ENCODE measurements around the gene ANK2. TPM values are rescaled to one million over a fixed set of nuclear protein-coding genes. Genes with fewer than 3 reads are reported as not detected.

ANK2 gene
- polyA plus RNA-seq, 1 experiment, result 1.3 TPM

GRCh38 chr4:113154281-113154680 is 104.8 kb downstream of the ANK2 start:
- Histone ChIP-seq H3K4me3 (ENCODE audit: low read depth, low read length) (no peak overlapping the region), H3K9me3 (ENCODE audit: control insufficient read depth, insufficient read depth, low read length) (no peaks in the 10 kb centered on the region), H3K27ac (ENCODE audit: low read depth, low read length) (no peak overlapping the region), H3K27me3 (ENCODE audit: control insufficient read depth, insufficient read depth, low read length) (no peaks in the 10 kb centered on the region)
- CTCF ChIA-PET, result no interaction called here
- DNase-seq (ENCODE audit: low read depth, low spot score), result no peak
- no peak for TF ChIP-seq CTCF (IDR thresholded peaks at IDR 0.05; ENCODE audit: low read depth, low read length)
- POLR2A ChIA-PET, result no interaction called here

- no peak overlapping the region for H3K27ac ChIP-seq (ENCODE audit: low read depth, low read length)
- no peak for TF ChIP-seq CTCF (IDR thresholded peaks at IDR 0.05; ENCODE audit: low read depth, low read length)
- no peak for DNase-seq (ENCODE audit: low read depth, low spot score)
- no peaks in the 10 kb centered on the region for H3K9me3 ChIP-seq (ENCODE audit: control insufficient read depth, insufficient read depth, low read length)
- ChIA-PET CTCF (no interaction called here), POLR2A (no interaction called here)
- H3K4me3 ChIP-seq (ENCODE audit: low read depth, low read length), result no peak overlapping the region
- no peaks in the 10 kb centered on the region for H3K27me3 ChIP-seq (ENCODE audit: control insufficient read depth, insufficient read depth, low read length)
Observed at GRCh38 chr4:113157086-113157857, 107.8 kb downstream of the ANK2 start.

GRCh38 chr4:113159942-113160545 is 110.6 kb downstream of the ANK2 start:
- Histone ChIP-seq H3K27ac (ENCODE audit: low read depth, low read length) (no peak overlapping the region), H3K27me3 (ENCODE audit: control insufficient read depth, insufficient read depth, low read length) (no peaks in the 10 kb centered on the region), H3K9me3 (ENCODE audit: control insufficient read depth, insufficient read depth, low read length) (no peaks in the 10 kb centered on the region), H3K4me3 (ENCODE audit: low read depth, low read length) (no peak overlapping the region)
- POLR2A ChIA-PET, result no interaction called here
- no peak for TF ChIP-seq CTCF (IDR thresholded peaks at IDR 0.05; ENCODE audit: low read depth, low read length)
- DNase-seq (ENCODE audit: low read depth, low spot score), result no peak
- CTCF ChIA-PET, result no interaction called here

DNA sequence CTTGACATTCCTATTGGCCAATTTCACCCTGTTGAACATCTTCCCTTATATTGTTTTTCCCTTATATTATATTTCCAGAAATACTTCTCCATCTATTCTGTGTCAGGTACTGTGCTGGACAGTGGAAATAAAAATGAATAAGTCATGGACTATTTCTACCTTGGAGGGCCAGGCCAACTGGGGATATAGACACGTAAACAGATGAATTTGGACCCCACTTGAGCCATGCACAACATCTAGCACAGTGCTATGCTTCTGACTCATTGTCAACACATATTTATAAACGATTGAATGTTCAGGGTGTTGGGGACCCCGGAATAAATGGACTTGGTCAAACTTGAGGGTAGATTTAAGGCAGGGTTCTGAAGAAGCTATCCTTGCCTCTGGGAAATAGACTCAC is 111.1 kb downstream of the ANK2 start:
- H3K27me3 ChIP-seq (ENCODE audit: control insufficient read depth, insufficient read depth, low read length), result no peaks in the 10 kb centered on the region
- DNase-seq (ENCODE audit: low read depth, low spot score), result no peak
- POLR2A ChIA-PET, result no interaction called here
- no peaks in the 10 kb centered on the region for H3K9me3 ChIP-seq (ENCODE audit: control insufficient read depth, insufficient read depth, low read length)
- no peak for TF ChIP-seq CTCF (IDR thresholded peaks at IDR 0.05; ENCODE audit: low read depth, low read length)
- H3K27ac ChIP-seq (ENCODE audit: low read depth, low read length), result no peak overlapping the region
- H3K4me3 ChIP-seq (ENCODE audit: low read depth, low read length), result no peak overlapping the region
- CTCF ChIA-PET, result no interaction called here

GRCh38 chr4:113162089-113162488 is 112.6 kb downstream of the ANK2 start:
- ChIA-PET CTCF (no interaction called here), POLR2A (no interaction called here)
- Histone ChIP-seq H3K27ac (ENCODE audit: low read depth, low read length) (no peak overlapping the region), H3K27me3 (ENCODE audit: control insufficient read depth, insufficient read depth, low read length) (no peaks in the 10 kb centered on the region), H3K9me3 (ENCODE audit: control insufficient read depth, insufficient read depth, low read length) (no peaks in the 10 kb centered on the region), H3K4me3 (ENCODE audit: low read depth, low read length) (no peak overlapping the region)
- DNase-seq (ENCODE audit: low read depth, low spot score), result no peak
- no peak for TF ChIP-seq CTCF (IDR thresholded peaks at IDR 0.05; ENCODE audit: low read depth, low read length)

All from AG04450 (cell line).